ENCODE data around the gene BCORL1. TPM values are rescaled to one million over a fixed set of nuclear protein-coding genes. Genes with fewer than 3 reads are reported as not detected.

Gene BCORL1
- total RNA-seq, 2 experiments from 2014 or later: 8.3 to 8.5 TPM

GRCh38 chrX:129954804-129955203, 27.6 kb upstream of the BCORL1 start:
- no peak overlapping the region for H3K27ac Mint-ChIP-seq
- H3K9me3 Mint-ChIP-seq (ENCODE audit: low read depth): no peaks in the 10 kb centered on the region
- intact Hi-C loops (cut with DNase I, micrococcal nuclease): no loop called here
- H3K4me1 Mint-ChIP-seq: peaks cover 4% of the 10 kb centered on the region
- peaks cover 4% of the 10 kb centered on the region for H3K27me3 Mint-ChIP-seq
- ATAC-seq: no peak
- H3K4me3 Mint-ChIP-seq: no peak overlapping the region
- DNase-seq: no peak
- H3K36me3 Mint-ChIP-seq (ENCODE audit: low read depth): peaks cover 2% of the 10 kb centered on the region
- POLR2A ChIA-PET: no interaction called here
- CTCF ChIA-PET: no interaction called here

GRCh38 chrX:129955682-129956081, 26.8 kb upstream of the BCORL1 start:
- ChIA-PET POLR2A (no interaction called here), CTCF (no interaction called here)
- Mint-ChIP-seq H3K27ac (no peak overlapping the region), H3K9me3 (ENCODE audit: low read depth) (no peaks in the 10 kb centered on the region), H3K36me3 (ENCODE audit: low read depth) (peaks cover 2% of the 10 kb centered on the region), H3K27me3 (peaks cover 4% of the 10 kb centered on the region), H3K4me3 (no peak overlapping the region), H3K4me1 (peaks cover 4% of the 10 kb centered on the region)
- DNase-seq: no peak
- no peak for ATAC-seq
- intact Hi-C loops (cut with DNase I, micrococcal nuclease): no loop called here

- POLR2A ChIA-PET: no interaction called here
- Mint-ChIP-seq H3K4me3 (peak overlapping the region; percentile 53), H3K9me3 (ENCODE audit: low read depth) (no peaks in the 10 kb centered on the region), H3K4me1 (peaks cover 4% of the 10 kb centered on the region), H3K27ac (no peak overlapping the region), H3K27me3 (peaks cover 4% of the 10 kb centered on the region), H3K36me3 (ENCODE audit: low read depth) (peaks cover 2% of the 10 kb centered on the region)
- ATAC-seq (no peak), DNase-seq (no peak)
- CTCF ChIA-PET: no interaction called here
- intact Hi-C loops (cut with DNase I, micrococcal nuclease): no loop called here
Measured at GRCh38 chrX:129956145-129956544, 26.3 kb upstream of the BCORL1 start.

GRCh38 chrX:129956765-129957164, 25.7 kb upstream of the BCORL1 start:
- intact Hi-C loops (cut with DNase I, micrococcal nuclease): loop anchor here in 1 of 2 experiments (1.0 kb wide), 1 partner anchor 26 kb away; the partner anchor contains the start of gene BCORL1
- Mint-ChIP-seq H3K9me3 (ENCODE audit: low read depth) (no peaks in the 10 kb centered on the region), H3K36me3 (ENCODE audit: low read depth) (peaks cover 2% of the 10 kb centered on the region), H3K27ac (no peak overlapping the region), H3K4me3 (peak overlapping the region; percentile 53), H3K4me1 (peaks cover 9% of the 10 kb centered on the region), H3K27me3 (peaks cover 3% of the 10 kb centered on the region)
- POLR2A ChIA-PET: no interaction called here
- CTCF ChIA-PET: no interaction called here
- ATAC-seq (no peak), DNase-seq (no peak)

GRCh38 chrX:129957241-129958082, 25.0 kb upstream of the BCORL1 start:
- peak; percentile 61 for ATAC-seq
- Mint-ChIP-seq H3K4me1 (peaks cover 12% of the 10 kb centered on the region), H3K27ac (peak overlapping the region; percentile 42), H3K9me3 (ENCODE audit: low read depth) (no peaks in the 10 kb centered on the region), H3K4me3 (peak overlapping the region; percentile 53), H3K27me3 (peaks cover 2% of the 10 kb centered on the region), H3K36me3 (ENCODE audit: low read depth) (peaks cover 2% of the 10 kb centered on the region)
- CTCF ChIA-PET: no interaction called here
- intact Hi-C loops (cut with DNase I, micrococcal nuclease): loop anchor here in 1 of 2 experiments (1.0 kb wide), 1 partner anchor 25 kb away; the partner anchor contains the start of gene BCORL1
- POLR2A ChIA-PET: interaction anchor here (0.7 kb wide), 1 partner anchor 212 kb away, joined by 5 read pairs; no protein-coding TSS in a partner anchor
- peak; percentile 71 for DNase-seq

GRCh38 chrX:129958083-129958465, 24.4 kb upstream of the BCORL1 start:
- Mint-ChIP-seq H3K36me3 (ENCODE audit: low read depth) (no peaks in the 10 kb centered on the region), H3K4me1 (peaks cover 8% of the 10 kb centered on the region), H3K4me3 (peak overlapping the region; percentile 53), H3K27ac (no peak overlapping the region), H3K27me3 (no peaks in the 10 kb centered on the region), H3K9me3 (ENCODE audit: low read depth) (no peaks in the 10 kb centered on the region)
- ChIA-PET POLR2A (interaction anchor here (0.7 kb wide), 1 partner anchor 213 kb away, joined by 5 read pairs; no protein-coding TSS in a partner anchor), CTCF (no interaction called here)
- DNase-seq (no peak), ATAC-seq (no peak)
- intact Hi-C loops (cut with DNase I, micrococcal nuclease): no loop called here

- no peaks in the 10 kb centered on the region for H3K27me3 Mint-ChIP-seq
- ChIA-PET CTCF (no interaction called here), POLR2A (no interaction called here)
- H3K4me1 Mint-ChIP-seq: peaks cover 8% of the 10 kb centered on the region
- intact Hi-C loops (cut with DNase I, micrococcal nuclease): no loop called here
- no peaks in the 10 kb centered on the region for H3K36me3 Mint-ChIP-seq (ENCODE audit: low read depth)
- no peak for ATAC-seq
- H3K9me3 Mint-ChIP-seq (ENCODE audit: low read depth): no peaks in the 10 kb centered on the region
- no peak for DNase-seq
- H3K27ac Mint-ChIP-seq: no peak overlapping the region
- H3K4me3 Mint-ChIP-seq: no peak overlapping the region
Measured at GRCh38 chrX:129958814-129959492, 23.5 kb upstream of the BCORL1 start.

- H3K27ac Mint-ChIP-seq: no peak overlapping the region
- no peak for ATAC-seq
- intact Hi-C loops (cut with DNase I, micrococcal nuclease): no loop called here
Measured at GRCh38 chrX:129959493-129959832, 23.0 kb upstream of the BCORL1 start.

GRCh38 chrX:129961180-129962083, 21.0 kb upstream of the BCORL1 start:
- Mint-ChIP-seq H3K36me3 (ENCODE audit: low read depth) (no peaks in the 10 kb centered on the region), H3K27me3 (no peaks in the 10 kb centered on the region), H3K4me3 (peak overlapping the region; percentile 65), H3K9me3 (ENCODE audit: low read depth) (no peaks in the 10 kb centered on the region), H3K27ac (peak overlapping the region; percentile 83), H3K4me1 (peaks cover 8% of the 10 kb centered on the region)
- ATAC-seq (peak; percentile 97), DNase-seq (peak; percentile 85)
- POLR2A ChIA-PET: no interaction called here
- CTCF ChIA-PET: interaction anchor here (0.7 to 1.5 kb wide), 5 partner anchors 10 to 326 kb away, joined by 3 to 6 read pairs (median 4); no protein-coding TSS in a partner anchor
- intact Hi-C loops (cut with DNase I, micrococcal nuclease): loop anchor here (1.0 to 2.0 kb wide), 3 partner anchors 19 to 99 kb away; partner anchors contain the start of gene BCORL1 (in 1 of the 2)

More at GRCh38 chrX:129959493-129959832, 23.0 kb upstream of the BCORL1 start:
- no peak for DNase-seq
- H3K4me3 Mint-ChIP-seq: no peak overlapping the region
- no peaks in the 10 kb centered on the region for H3K27me3 Mint-ChIP-seq
- no peaks in the 10 kb centered on the region for H3K9me3 Mint-ChIP-seq (ENCODE audit: low read depth)
- no peaks in the 10 kb centered on the region for H3K36me3 Mint-ChIP-seq (ENCODE audit: low read depth)
- POLR2A ChIA-PET: no interaction called here
- H3K4me1 Mint-ChIP-seq: peaks cover 8% of the 10 kb centered on the region
- CTCF ChIA-PET: no interaction called here

GRCh38 chrX:129963729-129964128, 18.7 kb upstream of the BCORL1 start:
- Mint-ChIP-seq H3K36me3 (ENCODE audit: low read depth) (no peaks in the 10 kb centered on the region), H3K4me3 (no peak overlapping the region), H3K4me1 (peaks cover 8% of the 10 kb centered on the region), H3K27ac (no peak overlapping the region), H3K27me3 (no peaks in the 10 kb centered on the region), H3K9me3 (ENCODE audit: low read depth) (no peaks in the 10 kb centered on the region)
- ChIA-PET POLR2A (no interaction called here), CTCF (no interaction called here)
- intact Hi-C loops (cut with DNase I, micrococcal nuclease): no loop called here
- ATAC-seq (no peak), DNase-seq (no peak)

GRCh38 chrX:129965166-129965565, 17.3 kb upstream of the BCORL1 start:
- Mint-ChIP-seq H3K4me3 (no peak overlapping the region), H3K27ac (no peak overlapping the region), H3K27me3 (no peaks in the 10 kb centered on the region), H3K9me3 (ENCODE audit: low read depth) (no peaks in the 10 kb centered on the region), H3K36me3 (ENCODE audit: low read depth) (no peaks in the 10 kb centered on the region), H3K4me1 (peaks cover 8% of the 10 kb centered on the region)
- POLR2A ChIA-PET: no interaction called here
- CTCF ChIA-PET: no interaction called here
- intact Hi-C loops (cut with DNase I, micrococcal nuclease): no loop called here
- DNase-seq (no peak), ATAC-seq (no peak)

Data from activated CD4-positive, alpha-beta T cell treated with anti-CD3 and anti-CD28 coated beads for 36 hours (primary cell).